Astrocyte of the spinal cord (primary cell): ENCODE measurements around the gene TRH.
A peak's percentile ranks its signal among the peaks of the same experiment; 100 is the strongest.

Experiments used
- DNase-seq: peaks from one replicate; pipeline ENCODE4 v3.0.0; 2011; ENCODE audit warnings: low read depth, low spot score
- H3K4me3 ChIP-seq: 2 replicates; pipeline ENCODE4 v1.5.1; 2011; ENCODE audit warnings: low read depth, mild to moderate bottlenecking, low read length, moderate library complexity
- in situ Hi-C: cut with HindIII; loops from 2 replicates; pipeline ENCODE4 v1.10.0; 2017; ENCODE audit warnings: low sequenced_read_pairs
- TF ChIP-seq, protein P1 (sequence below): IDR thresholded peaks from 2 replicates; pipeline ENCODE4 v1.5.1; 2012; ENCODE audit warnings: low read depth, mild to moderate bottlenecking, low read length, inconsistent platforms

The TRH gene

DNA sequence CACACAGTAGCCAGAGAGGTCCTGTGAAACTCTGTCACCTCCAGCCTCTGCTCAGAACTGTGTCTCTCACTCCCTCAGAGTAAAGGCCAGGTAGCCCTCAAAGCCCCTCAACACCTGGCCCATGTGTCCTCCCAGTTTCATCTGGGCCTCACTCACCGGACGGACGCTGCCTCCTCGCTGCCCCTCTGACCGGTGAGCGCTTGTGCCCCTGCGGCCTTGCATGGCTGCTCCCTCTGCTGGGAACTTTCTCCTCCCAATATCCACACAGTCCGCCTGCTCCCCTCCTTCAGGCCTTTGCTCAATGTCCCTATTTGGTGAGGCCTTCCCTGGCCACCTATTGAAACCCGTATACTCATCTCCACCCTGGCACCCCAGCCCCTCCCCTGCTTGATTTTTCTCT is 36.8 kb upstream of the TRH start:
- no peak overlapping the region for H3K4me3 ChIP-seq
- TF ChIP-seq, protein P1, sequence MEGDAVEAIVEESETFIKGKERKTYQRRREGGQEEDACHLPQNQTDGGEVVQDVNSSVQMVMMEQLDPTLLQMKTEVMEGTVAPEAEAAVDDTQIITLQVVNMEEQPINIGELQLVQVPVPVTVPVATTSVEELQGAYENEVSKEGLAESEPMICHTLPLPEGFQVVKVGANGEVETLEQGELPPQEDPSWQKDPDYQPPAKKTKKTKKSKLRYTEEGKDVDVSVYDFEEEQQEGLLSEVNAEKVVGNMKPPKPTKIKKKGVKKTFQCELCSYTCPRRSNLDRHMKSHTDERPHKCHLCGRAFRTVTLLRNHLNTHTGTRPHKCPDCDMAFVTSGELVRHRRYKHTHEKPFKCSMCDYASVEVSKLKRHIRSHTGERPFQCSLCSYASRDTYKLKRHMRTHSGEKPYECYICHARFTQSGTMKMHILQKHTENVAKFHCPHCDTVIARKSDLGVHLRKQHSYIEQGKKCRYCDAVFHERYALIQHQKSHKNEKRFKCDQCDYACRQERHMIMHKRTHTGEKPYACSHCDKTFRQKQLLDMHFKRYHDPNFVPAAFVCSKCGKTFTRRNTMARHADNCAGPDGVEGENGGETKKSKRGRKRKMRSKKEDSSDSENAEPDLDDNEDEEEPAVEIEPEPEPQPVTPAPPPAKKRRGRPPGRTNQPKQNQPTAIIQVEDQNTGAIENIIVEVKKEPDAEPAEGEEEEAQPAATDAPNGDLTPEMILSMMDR, result no peak

DNA sequence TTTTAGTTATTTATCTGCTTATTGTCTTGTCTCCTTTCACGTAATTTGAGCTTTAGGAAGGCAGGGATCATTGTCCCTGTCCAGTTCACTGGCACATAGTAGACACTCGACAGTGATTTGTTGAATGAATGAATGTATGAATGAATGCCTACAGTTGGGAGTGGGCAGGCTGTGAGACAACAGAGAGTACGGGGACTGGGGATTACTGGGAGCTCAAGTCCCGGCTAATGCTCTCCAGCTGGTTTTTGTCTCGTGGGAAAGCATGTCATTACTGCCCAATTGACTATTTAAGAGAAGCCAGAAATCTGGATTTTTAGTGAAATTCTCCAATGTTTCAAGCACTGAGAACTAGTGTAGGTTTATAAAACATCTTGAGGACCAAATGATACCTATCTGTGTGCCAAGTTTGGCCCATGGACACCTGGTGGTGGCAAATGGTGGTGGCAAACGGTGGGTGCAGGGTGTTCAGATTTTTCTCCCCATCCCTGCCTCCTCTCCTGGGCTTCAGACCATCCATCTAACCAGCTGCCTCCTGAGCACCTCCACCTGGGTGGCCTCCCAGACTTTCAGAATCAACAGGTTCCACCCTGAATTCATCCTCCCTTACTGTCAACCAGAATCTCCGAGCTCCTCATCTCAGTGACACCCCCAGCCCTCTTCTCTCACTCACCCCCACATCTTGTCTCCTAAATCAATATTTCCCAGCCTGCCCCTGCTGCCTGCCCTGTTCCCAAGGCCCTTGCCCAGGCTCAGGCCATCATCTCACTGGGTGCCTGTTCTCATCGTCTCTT is 36.2 kb upstream of the TRH start:
- no peak for DNase-seq
- no peak overlapping the region for H3K4me3 ChIP-seq
- in situ Hi-C loops, result no loop called here
- TF ChIP-seq, protein P1, result no peak

More for the DNA sequence above, 36.8 kb upstream of the TRH start:
- DNase-seq, result no peak
- in situ Hi-C loops, result no loop called here

DNA sequence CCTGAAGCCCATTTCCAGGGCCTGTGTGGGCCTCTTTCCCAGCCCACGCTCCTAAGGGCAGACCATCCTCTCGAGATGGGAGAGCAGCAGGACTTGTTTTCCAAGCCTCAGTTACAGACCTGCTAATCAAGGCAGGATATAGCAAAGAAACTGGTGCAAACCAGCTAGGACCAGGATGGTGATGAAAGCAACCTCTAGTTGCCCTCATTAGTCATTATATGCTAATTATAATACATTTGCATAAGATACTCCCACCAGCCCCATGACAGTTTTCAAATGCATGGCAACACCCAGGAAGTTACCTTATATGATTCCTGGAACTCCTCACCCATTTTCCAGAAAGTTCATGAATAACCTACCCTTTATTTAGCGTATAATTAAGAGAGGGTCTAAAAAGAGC is 34.4 kb upstream of the TRH start:
- DNase-seq, result no peak
- in situ Hi-C loops, result no loop called here
- no peak overlapping the region for H3K4me3 ChIP-seq
- TF ChIP-seq, protein P1, result no peak

DNA sequence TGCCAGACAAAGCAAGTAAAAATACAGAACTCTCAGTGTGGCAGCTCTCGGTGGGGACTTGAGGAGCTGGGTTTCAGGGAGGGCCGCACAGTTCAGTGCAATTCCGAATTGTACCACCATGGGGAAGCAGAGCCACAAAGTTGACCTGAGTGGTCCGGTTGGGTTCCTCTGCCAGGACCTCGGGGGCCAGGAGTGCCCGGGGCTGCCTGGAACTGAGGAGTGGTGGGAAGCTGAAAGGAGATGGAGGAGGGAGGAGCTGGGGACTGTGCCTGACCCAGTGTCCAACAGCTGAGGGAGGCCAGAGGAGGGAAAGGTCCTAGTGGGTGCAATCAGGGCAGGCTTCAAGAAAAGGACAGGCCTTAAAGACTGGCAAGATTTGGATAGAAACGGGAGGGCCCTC is 32.2 kb upstream of the TRH start:
- no peak overlapping the region for H3K4me3 ChIP-seq
- DNase-seq, result peak; percentile 44
- in situ Hi-C loops, result no loop called here
- TF ChIP-seq, protein P1, result peak; percentile 75

DNA sequence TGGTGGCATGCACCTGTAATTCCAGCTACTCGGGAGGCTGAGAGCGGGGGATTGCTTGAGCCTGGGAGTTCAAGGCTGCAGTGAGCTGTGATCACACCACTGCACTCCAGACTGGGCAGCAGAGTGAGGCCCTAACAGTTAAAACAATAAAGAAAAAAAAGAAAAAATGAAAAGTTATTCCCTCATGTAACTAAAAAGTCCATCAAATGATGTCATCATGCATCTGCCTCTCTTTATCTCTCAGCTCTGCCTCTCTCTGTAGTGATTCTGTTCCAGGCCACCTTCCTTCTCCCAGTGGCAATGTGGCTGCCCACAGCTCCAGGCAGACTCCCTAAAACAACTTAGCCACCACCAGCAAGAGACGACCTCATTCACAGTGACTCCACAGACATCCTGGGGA is 31.5 kb upstream of the TRH start:
- TF ChIP-seq, protein P1, result no peak
- in situ Hi-C loops, result no loop called here
- H3K4me3 ChIP-seq, result no peak overlapping the region
- no peak for DNase-seq

DNA sequence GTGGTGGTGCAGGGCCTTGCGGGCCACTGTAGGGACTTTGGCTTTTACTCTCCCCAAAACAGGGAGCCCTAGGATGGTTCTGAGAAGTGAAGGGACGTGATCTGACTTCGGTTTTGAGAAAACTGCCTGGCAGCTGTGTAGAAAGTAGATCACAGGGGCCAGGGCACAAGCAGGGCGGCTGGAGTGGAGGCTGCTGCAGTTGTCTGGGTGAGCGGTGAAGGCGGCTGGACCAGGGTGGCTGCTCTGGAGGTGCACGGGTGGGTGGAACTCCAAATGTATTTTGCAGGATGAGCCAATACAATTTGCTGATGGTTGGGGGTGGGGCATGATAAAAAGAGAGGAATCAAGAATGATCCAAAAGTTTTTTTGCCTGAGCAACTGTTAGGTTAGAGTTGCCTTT is 29.8 kb upstream of the TRH start:
- TF ChIP-seq, protein P1, result no peak
- DNase-seq, result no peak
- H3K4me3 ChIP-seq, result no peak overlapping the region
- in situ Hi-C loops, result no loop called here
